Keratinocyte (primary cell): ENCODE results near the gene SLC22A1.
A peak's percentile ranks its signal among the peaks of the same experiment; 100 is the strongest.

Experiments
- EZH2 ChIP-seq: IDR thresholded peaks from one replicate; pipeline ENCODE4 v1.6.1; 2012; ENCODE audit warnings: inconsistent platforms, mild to moderate bottlenecking, low read length, moderate library complexity
- TF ChIP-seq, protein P1 (sequence below), 3 experiments: IDR thresholded peaks in 1 of 3; conservative IDR thresholded peaks in 1 of 3; optimal IDR thresholded peaks in 1 of 3; 2 replicates in 2 of 3; 3 replicates in 1 of 3; pipeline versions ENCODE3 to v1.5.1; 2011; ENCODE audit warnings: low read length in 3 of 3, mild to moderate bottlenecking in 3 of 3, moderate library complexity in 2 of 3, control low read depth in 1 of 3, inconsistent platforms in 1 of 3; ENCODE audit not compliant: insufficient read depth in 2 of 3; ENCODE audit errors: extremely low read depth in 1 of 3

DNA sequence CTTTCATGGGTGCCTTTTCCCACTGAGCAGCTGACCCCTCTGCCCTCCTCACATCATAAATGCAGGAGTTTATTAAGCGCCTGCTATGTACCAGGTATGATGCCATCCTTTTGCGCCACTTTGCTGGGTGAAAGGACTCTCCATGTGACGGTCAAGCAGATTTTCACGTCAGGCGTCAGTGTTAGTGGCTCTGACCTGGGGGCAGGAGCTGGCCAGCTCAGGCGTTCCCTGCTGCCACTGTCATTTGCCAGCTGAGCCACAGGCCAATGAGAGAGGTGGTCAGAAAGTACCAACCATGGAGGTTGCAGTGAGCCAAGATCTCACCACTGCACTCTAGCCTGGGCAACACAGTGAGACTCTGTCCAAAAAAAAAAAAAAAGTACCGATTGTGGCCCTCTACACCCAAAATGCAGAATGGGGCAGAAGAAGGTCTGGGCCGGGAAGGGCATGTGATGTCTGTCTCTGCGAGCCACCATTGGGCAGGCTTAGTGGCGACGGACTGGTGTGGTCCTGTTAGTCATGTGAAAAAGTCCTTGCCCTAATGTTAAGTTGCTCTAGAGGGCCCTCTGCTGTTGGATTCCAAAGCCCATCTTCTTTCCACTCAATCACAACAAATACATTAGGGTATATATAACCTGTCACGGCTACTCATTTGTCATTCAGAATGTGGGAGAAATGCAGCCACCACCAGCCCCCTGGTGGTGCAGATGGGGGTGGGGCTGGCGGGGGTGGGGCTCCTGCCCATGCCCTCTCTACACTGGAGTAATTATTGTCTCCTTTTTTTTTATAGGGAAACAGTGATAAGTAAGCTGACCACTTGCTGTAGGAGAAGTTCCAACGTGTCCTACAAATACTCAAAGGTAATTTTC lies 18.4 kb upstream of the SLC22A1 start:
- TF ChIP-seq EZH2 = no peak
- TF ChIP-seq, protein P1, sequence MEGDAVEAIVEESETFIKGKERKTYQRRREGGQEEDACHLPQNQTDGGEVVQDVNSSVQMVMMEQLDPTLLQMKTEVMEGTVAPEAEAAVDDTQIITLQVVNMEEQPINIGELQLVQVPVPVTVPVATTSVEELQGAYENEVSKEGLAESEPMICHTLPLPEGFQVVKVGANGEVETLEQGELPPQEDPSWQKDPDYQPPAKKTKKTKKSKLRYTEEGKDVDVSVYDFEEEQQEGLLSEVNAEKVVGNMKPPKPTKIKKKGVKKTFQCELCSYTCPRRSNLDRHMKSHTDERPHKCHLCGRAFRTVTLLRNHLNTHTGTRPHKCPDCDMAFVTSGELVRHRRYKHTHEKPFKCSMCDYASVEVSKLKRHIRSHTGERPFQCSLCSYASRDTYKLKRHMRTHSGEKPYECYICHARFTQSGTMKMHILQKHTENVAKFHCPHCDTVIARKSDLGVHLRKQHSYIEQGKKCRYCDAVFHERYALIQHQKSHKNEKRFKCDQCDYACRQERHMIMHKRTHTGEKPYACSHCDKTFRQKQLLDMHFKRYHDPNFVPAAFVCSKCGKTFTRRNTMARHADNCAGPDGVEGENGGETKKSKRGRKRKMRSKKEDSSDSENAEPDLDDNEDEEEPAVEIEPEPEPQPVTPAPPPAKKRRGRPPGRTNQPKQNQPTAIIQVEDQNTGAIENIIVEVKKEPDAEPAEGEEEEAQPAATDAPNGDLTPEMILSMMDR (optimal IDR thresholded peaks at IDR 0.05 in 1 of 3, IDR thresholded peaks at IDR 0.05 in 1 of 3, conservative IDR thresholded peaks at IDR 0.05 in 1 of 3; ENCODE audit: extremely low read depth in 1 of 3, insufficient read depth in 2 of 3, low read length in 3 of 3) = peak; percentile 20 to 36 (median 31)
